Osteocyte (in vitro differentiated cells): ENCODE measurements around the gene GPSM1. TPM values are rescaled to one million over a fixed set of nuclear protein-coding genes. Genes with fewer than 3 reads are reported as not detected.

ENCODE experiments used
- DNase-seq: peaks from one replicate; pipeline ENCODE4 v3.0.0; 2021; ENCODE audit warnings: mixed read lengths; ENCODE audit not compliant: unreplicated experiment; ENCODE audit errors: extremely low spot score
- H3K27ac Mint-ChIP-seq: one replicate; pipeline ENCODE4 v1.8.0; 2021; ENCODE audit warnings: mild to moderate bottlenecking, mixed read lengths; ENCODE audit not compliant: unreplicated experiment
- H3K27me3 Mint-ChIP-seq: one replicate; pipeline ENCODE4 v1.8.0; 2021; ENCODE audit warnings: mixed read lengths; ENCODE audit not compliant: unreplicated experiment
- H3K36me3 Mint-ChIP-seq: one replicate; pipeline ENCODE4 v1.8.0; 2021; ENCODE audit warnings: mixed read lengths; ENCODE audit not compliant: unreplicated experiment
- H3K4me1 Mint-ChIP-seq: one replicate; pipeline ENCODE4 v1.8.0; 2021; ENCODE audit warnings: mixed read lengths; ENCODE audit not compliant: unreplicated experiment
- H3K4me3 Mint-ChIP-seq: one replicate; pipeline ENCODE4 v1.8.0; 2021; ENCODE audit warnings: mild to moderate bottlenecking, moderate library complexity, mixed read lengths; ENCODE audit not compliant: unreplicated experiment
- H3K9me3 Mint-ChIP-seq: one replicate; pipeline ENCODE4 v1.8.0; 2021; ENCODE audit warnings: mixed read lengths; ENCODE audit not compliant: unreplicated experiment
- CTCF ChIP-seq: fragments of 200-600 bp; sonication (generic); IDR thresholded peaks from 2 replicates; pipeline ENCODE4 v1.5.0; 2021; ENCODE audit warnings: antibody characterized with exemption, mild to moderate bottlenecking, moderate library complexity
- total RNA-seq: library from RNA; stranded (reverse); gene quantifications from 2 replicates; pipeline ENCODE4 v1.2.1, GENCODE V29; 2021

Gene GPSM1
- total RNA-seq, 1 donor from 2014 or later: 37.1 TPM

- no peak for DNase-seq
- no peaks in the 10 kb centered on the region for H3K27me3 Mint-ChIP-seq
- H3K9me3 Mint-ChIP-seq: no peaks in the 10 kb centered on the region
- H3K4me3 Mint-ChIP-seq: no peak overlapping the region
- no peaks in the 10 kb centered on the region for H3K36me3 Mint-ChIP-seq
- TF ChIP-seq CTCF: no peak
- no peak overlapping the region for H3K27ac Mint-ChIP-seq
- peaks cover 27% of the 10 kb centered on the region for H3K4me1 Mint-ChIP-seq
These were observed 3.7 kb downstream of the GPSM1 start for GRCh38 chr9:136331030-136331429.

- TF ChIP-seq CTCF: no peak
- H3K4me1 Mint-ChIP-seq: peaks cover 19% of the 10 kb centered on the region
- no peak overlapping the region for H3K4me3 Mint-ChIP-seq
- H3K27me3 Mint-ChIP-seq: no peaks in the 10 kb centered on the region
- no peak for DNase-seq
- H3K36me3 Mint-ChIP-seq: no peaks in the 10 kb centered on the region
- H3K27ac Mint-ChIP-seq: no peak overlapping the region
- no peaks in the 10 kb centered on the region for H3K9me3 Mint-ChIP-seq
These were observed 4.5 kb downstream of the GPSM1 start for GRCh38 chr9:136331556-136332481.

GRCh38 chr9:136332482-136332983 lies 5.2 kb downstream of the GPSM1 start:
- no peaks in the 10 kb centered on the region for H3K36me3 Mint-ChIP-seq
- no peak for TF ChIP-seq CTCF
- H3K9me3 Mint-ChIP-seq: no peaks in the 10 kb centered on the region
- peaks cover 18% of the 10 kb centered on the region for H3K4me1 Mint-ChIP-seq
- no peak for DNase-seq
- no peak overlapping the region for H3K4me3 Mint-ChIP-seq
- no peaks in the 10 kb centered on the region for H3K27me3 Mint-ChIP-seq
- no peak overlapping the region for H3K27ac Mint-ChIP-seq

DNA sequence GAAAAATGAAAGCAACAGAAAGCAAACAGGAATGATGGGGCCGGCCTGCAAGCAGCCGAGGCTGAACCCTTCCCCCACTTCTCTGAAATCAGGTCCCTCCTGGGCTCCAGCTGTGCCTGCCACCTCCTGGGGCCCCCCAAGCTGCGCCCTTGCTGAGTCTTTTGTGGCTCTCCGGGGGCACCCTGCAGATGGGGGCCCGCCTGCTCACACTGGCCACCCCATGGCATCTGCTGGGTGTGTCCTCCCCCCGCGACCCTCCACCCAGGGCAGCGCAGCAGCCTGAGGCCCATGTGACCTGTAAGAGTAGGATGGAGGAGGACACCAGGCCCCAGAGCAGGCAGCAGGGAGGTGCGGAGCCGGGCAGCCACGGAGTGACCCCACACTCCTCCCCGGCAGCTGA lies 5.7 kb downstream of the GPSM1 start:
- Mint-ChIP-seq H3K9me3 (no peaks in the 10 kb centered on the region), H3K4me1 (peaks cover 18% of the 10 kb centered on the region), H3K27me3 (no peaks in the 10 kb centered on the region), H3K27ac (no peak overlapping the region), H3K36me3 (no peaks in the 10 kb centered on the region), H3K4me3 (no peak overlapping the region)
- TF ChIP-seq CTCF: no peak
- DNase-seq: no peak

GRCh38 chr9:136333486-136333885 lies 6.1 kb downstream of the GPSM1 start:
- Mint-ChIP-seq H3K4me1 (peaks cover 14% of the 10 kb centered on the region), H3K36me3 (no peaks in the 10 kb centered on the region), H3K27me3 (no peaks in the 10 kb centered on the region), H3K9me3 (no peaks in the 10 kb centered on the region), H3K4me3 (no peak overlapping the region), H3K27ac (no peak overlapping the region)
- no peak for TF ChIP-seq CTCF
- DNase-seq: no peak
